GM19328 (cell line): ENCODE measurements around the gene BTAF1.

Source experiments
- ATAC-seq: cut with Tn5 transposase; IDR thresholded peaks from one replicate; pipeline ENCODE4 v1.9.1; 2021; ENCODE audit warnings: mild to moderate bottlenecking, moderate library complexity; ENCODE audit not compliant: unreplicated experiment

BTAF1 gene

GRCh38 chr10:92038949-92039348, 115.4 kb downstream of the BTAF1 start:
- no peak for ATAC-seq

GRCh38 chr10:92042541-92042940, 119.0 kb downstream of the BTAF1 start:
- no peak for ATAC-seq

GRCh38 chr10:92045641-92046106, 122.1 kb downstream of the BTAF1 start:
- no peak for ATAC-seq

GRCh38 chr10:92047215-92047614, 123.6 kb downstream of the BTAF1 start:
- no peak for ATAC-seq

- ATAC-seq = no peak
These were observed 128.5 kb downstream of the BTAF1 start for GRCh38 chr10:92052088-92052487.

GRCh38 chr10:92052741-92053140, 129.2 kb downstream of the BTAF1 start:
- ATAC-seq = no peak

- no peak for ATAC-seq
These were observed 131.2 kb downstream of the BTAF1 start for GRCh38 chr10:92054807-92055206.

GRCh38 chr10:92062273-92062672, 138.7 kb downstream of the BTAF1 start:
- ATAC-seq = no peak

- no peak for ATAC-seq
These were observed 140.9 kb downstream of the BTAF1 start for GRCh38 chr10:92064506-92064905.

GRCh38 chr10:92066386-92066785, 142.8 kb downstream of the BTAF1 start:
- no peak for ATAC-seq

- no peak for ATAC-seq
These were observed 145.3 kb downstream of the BTAF1 start for GRCh38 chr10:92068900-92069299.

GRCh38 chr10:92074126-92074887, 150.7 kb downstream of the BTAF1 start:
- no peak for ATAC-seq

GRCh38 chr10:92075829-92076228, 152.3 kb downstream of the BTAF1 start:
- ATAC-seq = no peak

- no peak for ATAC-seq
These were observed 153.2 kb downstream of the BTAF1 start for GRCh38 chr10:92076722-92077121.

GRCh38 chr10:92079003-92079402, 155.4 kb downstream of the BTAF1 start:
- no peak for ATAC-seq
